Progenitor cell of endocrine pancreas (in vitro differentiated cells): Measurements from ENCODE around the gene CLEC2B. TPM values are rescaled to one million over a fixed set of nuclear protein-coding genes. Genes with fewer than 3 reads are reported as not detected.

Experiments used
- DNase-seq: peaks from one replicate; pipeline ENCODE4 v3.0.0; 2021; ENCODE audit warnings: low spot score; ENCODE audit not compliant: unreplicated experiment
- H3K27ac Mint-ChIP-seq: 2 replicates; pipeline ENCODE4 v1.8.0; 2021; ENCODE audit warnings: mild to moderate bottlenecking, moderate library complexity, mixed read lengths
- H3K27me3 Mint-ChIP-seq: 2 replicates; pipeline ENCODE4 v1.8.0; 2021; ENCODE audit warnings: mixed read lengths
- H3K36me3 Mint-ChIP-seq: 2 replicates; pipeline ENCODE4 v1.8.0; 2022; ENCODE audit warnings: mixed read lengths; ENCODE audit not compliant: insufficient read depth
- H3K4me1 Mint-ChIP-seq: 2 replicates; pipeline ENCODE4 v1.8.0; 2021; ENCODE audit warnings: low read depth, mixed read lengths
- H3K4me3 Mint-ChIP-seq: 2 replicates; pipeline ENCODE4 v1.8.0; 2021; ENCODE audit warnings: low read depth, mild to moderate bottlenecking, moderate library complexity, mixed read lengths
- H3K9me3 Mint-ChIP-seq: 2 replicates; pipeline ENCODE4 v1.8.0; 2021; ENCODE audit warnings: low read depth, mixed read lengths
- total RNA-seq: library from RNA; stranded (reverse); gene quantifications from 2 replicates; pipeline ENCODE4 v1.2.1, GENCODE V29; 2021
- TF ChIP-seq, protein P1 (sequence below): fragments of 200-600 bp; sonication (generic); IDR thresholded peaks from one replicate; pipeline ENCODE4 v1.5.0; 2021; ENCODE audit warnings: antibody characterized with exemption, mild to moderate bottlenecking; ENCODE audit not compliant: unreplicated experiment

The CLEC2B gene
- total RNA-seq, 1 donor from 2014 or later: not detected

- H3K36me3 Mint-ChIP-seq: no peaks in the 10 kb centered on the region
- TF ChIP-seq, protein P1, sequence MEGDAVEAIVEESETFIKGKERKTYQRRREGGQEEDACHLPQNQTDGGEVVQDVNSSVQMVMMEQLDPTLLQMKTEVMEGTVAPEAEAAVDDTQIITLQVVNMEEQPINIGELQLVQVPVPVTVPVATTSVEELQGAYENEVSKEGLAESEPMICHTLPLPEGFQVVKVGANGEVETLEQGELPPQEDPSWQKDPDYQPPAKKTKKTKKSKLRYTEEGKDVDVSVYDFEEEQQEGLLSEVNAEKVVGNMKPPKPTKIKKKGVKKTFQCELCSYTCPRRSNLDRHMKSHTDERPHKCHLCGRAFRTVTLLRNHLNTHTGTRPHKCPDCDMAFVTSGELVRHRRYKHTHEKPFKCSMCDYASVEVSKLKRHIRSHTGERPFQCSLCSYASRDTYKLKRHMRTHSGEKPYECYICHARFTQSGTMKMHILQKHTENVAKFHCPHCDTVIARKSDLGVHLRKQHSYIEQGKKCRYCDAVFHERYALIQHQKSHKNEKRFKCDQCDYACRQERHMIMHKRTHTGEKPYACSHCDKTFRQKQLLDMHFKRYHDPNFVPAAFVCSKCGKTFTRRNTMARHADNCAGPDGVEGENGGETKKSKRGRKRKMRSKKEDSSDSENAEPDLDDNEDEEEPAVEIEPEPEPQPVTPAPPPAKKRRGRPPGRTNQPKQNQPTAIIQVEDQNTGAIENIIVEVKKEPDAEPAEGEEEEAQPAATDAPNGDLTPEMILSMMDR: no peak
- DNase-seq: no peak
- peaks cover 9% of the 10 kb centered on the region for H3K4me1 Mint-ChIP-seq
- H3K4me3 Mint-ChIP-seq: no peak overlapping the region
- H3K9me3 Mint-ChIP-seq: no peaks in the 10 kb centered on the region
- no peak overlapping the region for H3K27ac Mint-ChIP-seq
- H3K27me3 Mint-ChIP-seq: peaks cover 6% of the 10 kb centered on the region
Measured at GRCh38 chr12:9868951-9869306, 225 bp downstream of the CLEC2B start.

- Mint-ChIP-seq H3K4me3 (no peak overlapping the region), H3K27ac (no peak overlapping the region), H3K4me1 (peaks cover 9% of the 10 kb centered on the region), H3K9me3 (peaks cover 4% of the 10 kb centered on the region), H3K36me3 (no peaks in the 10 kb centered on the region), H3K27me3 (peaks cover 6% of the 10 kb centered on the region)
- TF ChIP-seq, protein P1: no peak
- no peak for DNase-seq
Measured at GRCh38 chr12:9868311-9868801, 798 bp downstream of the CLEC2B start.

DNA sequence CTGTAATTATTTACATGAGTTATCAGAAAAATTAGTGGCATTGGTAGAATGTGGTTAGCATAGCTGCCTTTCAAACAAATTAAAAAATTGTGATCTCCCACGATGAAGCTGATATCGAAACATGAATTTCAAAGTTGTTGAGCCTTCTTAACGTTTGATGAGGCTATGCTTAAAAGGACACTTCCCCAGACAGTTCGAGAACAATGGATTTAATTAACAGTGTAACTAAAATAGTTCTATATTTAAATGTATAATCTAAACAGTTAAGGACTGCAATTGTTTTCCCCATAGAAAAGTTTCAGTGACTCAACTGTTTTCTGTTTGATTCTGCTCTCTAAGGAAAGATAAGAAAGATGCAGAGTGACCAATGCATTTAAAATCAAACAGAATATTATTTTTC is 1.6 kb downstream of the CLEC2B start:
- peaks cover 6% of the 10 kb centered on the region for H3K27me3 Mint-ChIP-seq
- TF ChIP-seq, protein P1: no peak
- no peak overlapping the region for H3K27ac Mint-ChIP-seq
- H3K9me3 Mint-ChIP-seq: peaks cover 8% of the 10 kb centered on the region
- DNase-seq: no peak
- no peaks in the 10 kb centered on the region for H3K36me3 Mint-ChIP-seq
- peaks cover 6% of the 10 kb centered on the region for H3K4me1 Mint-ChIP-seq
- no peak overlapping the region for H3K4me3 Mint-ChIP-seq

- no peak overlapping the region for H3K27ac Mint-ChIP-seq
- TF ChIP-seq, protein P1: no peak
- H3K9me3 Mint-ChIP-seq: peaks cover 8% of the 10 kb centered on the region
- H3K27me3 Mint-ChIP-seq: peaks cover 6% of the 10 kb centered on the region
- H3K36me3 Mint-ChIP-seq: no peaks in the 10 kb centered on the region
- no peak overlapping the region for H3K4me3 Mint-ChIP-seq
- no peak for DNase-seq
- peaks cover 6% of the 10 kb centered on the region for H3K4me1 Mint-ChIP-seq
Measured at GRCh38 chr12:9866860-9867269, 2.3 kb downstream of the CLEC2B start.

DNA sequence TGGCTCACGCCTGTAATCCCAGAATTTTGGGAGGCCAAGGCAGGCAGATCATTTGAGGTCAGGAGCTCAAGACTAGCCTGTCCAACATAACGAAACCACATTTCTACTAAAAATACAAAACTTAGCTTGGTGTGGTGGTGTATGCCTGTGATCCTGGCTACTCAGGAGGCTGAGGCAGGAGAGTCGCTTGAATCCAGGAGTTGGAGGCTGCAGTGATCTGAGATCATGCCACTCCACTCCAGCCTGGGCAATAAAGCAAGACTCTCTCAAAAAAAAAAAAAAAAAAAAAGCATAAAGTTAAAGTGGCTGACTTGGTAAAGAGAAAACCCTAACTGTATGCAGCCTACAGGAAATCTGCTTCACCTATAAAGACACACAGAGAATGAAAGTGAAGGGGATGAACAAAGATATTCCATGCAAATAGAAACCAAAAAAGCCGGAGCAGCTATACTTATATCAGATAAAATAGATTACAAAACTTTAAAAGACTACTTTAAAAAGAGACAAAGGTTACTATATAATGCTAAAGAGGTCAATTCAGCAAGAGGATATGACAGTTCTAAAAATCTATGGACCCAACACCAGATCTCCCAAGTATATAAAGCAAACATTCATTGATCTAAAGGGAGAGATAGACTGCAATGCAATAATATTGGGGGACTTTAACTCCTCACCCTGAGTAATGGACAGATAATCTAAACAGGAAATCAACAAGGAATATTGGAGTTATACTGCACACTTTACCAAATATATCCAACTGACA is 4.1 kb downstream of the CLEC2B start:
- Mint-ChIP-seq H3K9me3 (peaks cover 8% of the 10 kb centered on the region), H3K27me3 (peaks cover 6% of the 10 kb centered on the region), H3K27ac (no peak overlapping the region), H3K36me3 (no peaks in the 10 kb centered on the region), H3K4me1 (peaks cover 6% of the 10 kb centered on the region), H3K4me3 (no peak overlapping the region)
- TF ChIP-seq, protein P1: no peak
- no peak for DNase-seq
